Cerebellar nuclear complex (tissue), 1 donor: ENCODE results near the gene LILRB5.
A peak's percentile ranks its signal among the peaks of the same experiment; 100 is the strongest.
"Not testable (repeated sequence)": the region's sequence is repeated elsewhere in the genome, so short reads cannot be mapped to it uniquely, and the experiment has no call there.

Experiments used
- DNase-seq, 2 experiments: peaks; one replicate each; lab custom pipeline; 2025; lab: John Stamatoyannopoulos, UW

The LILRB5 gene

GRCh38 chr19:54242234-54242633, 14.8 kb downstream of the LILRB5 start:
- not testable (repeated sequence) for DNase-seq

- not testable (repeated sequence) for DNase-seq
These were observed 16.4 kb downstream of the LILRB5 start for GRCh38 chr19:54240372-54241336.

GRCh38 chr19:54239491-54240371, 17.3 kb downstream of the LILRB5 start:
- DNase-seq: not testable (repeated sequence)

GRCh38 chr19:54233941-54234340, 23.1 kb downstream of the LILRB5 start:
- no peak for DNase-seq

GRCh38 chr19:54231077-54231931, 25.8 kb downstream of the LILRB5 start:
- DNase-seq: peak in 1 of 2 experiments; percentile 11

- no peak for DNase-seq
These were observed 27.0 kb downstream of the LILRB5 start for GRCh38 chr19:54230031-54230430.

GRCh38 chr19:54229146-54229545, 27.9 kb downstream of the LILRB5 start:
- no peak for DNase-seq

- DNase-seq: not testable (repeated sequence)
These were observed 32.5 kb downstream of the LILRB5 start for GRCh38 chr19:54224619-54225018.

GRCh38 chr19:54223937-54224281, 33.2 kb downstream of the LILRB5 start:
- not testable (repeated sequence) for DNase-seq

GRCh38 chr19:54223277-54223936, 33.7 kb downstream of the LILRB5 start:
- DNase-seq: not testable (repeated sequence)

GRCh38 chr19:54222474-54223276, 34.4 kb downstream of the LILRB5 start, which contains the start of gene LILRB3:
TSS of gene LILRB3 (minus strand) at chr19:54223007. CDS start at chr19:54222976, 31 bp downstream.
- DNase-seq: not testable (repeated sequence)

GRCh38 chr19:54221947-54222346, 35.1 kb downstream of the LILRB5 start:
- not testable (repeated sequence) for DNase-seq

- not testable (repeated sequence) for DNase-seq
These were observed 37.4 kb downstream of the LILRB5 start for GRCh38 chr19:54219702-54220101.

GRCh38 chr19:54218960-54219661, 38.0 kb downstream of the LILRB5 start:
- no peak for DNase-seq

GRCh38 chr19:54218259-54218658, 38.8 kb downstream of the LILRB5 start:
- DNase-seq: no peak

- not testable (repeated sequence) for DNase-seq
These were observed 39.4 kb downstream of the LILRB5 start for GRCh38 chr19:54217517-54218247.

GRCh38 chr19:54216869-54217268, 40.2 kb downstream of the LILRB5 start:
- no peak for DNase-seq

- DNase-seq: not testable (repeated sequence)
These were observed 42.3 kb downstream of the LILRB5 start for GRCh38 chr19:54214734-54215133.

GRCh38 chr19:54214217-54214616, 42.9 kb downstream of the LILRB5 start:
- not testable (repeated sequence) for DNase-seq
